K562 (cell line): ENCODE measurements around the gene GINS2. TPM values are rescaled to one million over a fixed set of nuclear protein-coding genes. Genes with fewer than 3 reads are reported as not detected.

ENCODE experiments used
- BRCA1 ChIP-seq, 2 experiments: fragments of 450-650 bp in 1 of 2; sonication (generic) in 1 of 2; formaldehyde crosslinking in 1 of 2; IDR thresholded peaks; 2 replicates each; pipeline versions ENCODE4 v1.5.0 to v1.6.1; 2017 to 2020; ENCODE audit warnings: mild to moderate bottlenecking in 1 of 2, missing genetic modification reagents in 1 of 2
- EGR1 ChIP-seq: fragments of 450-650 bp; conservative IDR thresholded peaks from 2 replicates; pipeline ENCODE4 v1.6.1; 2017; ENCODE audit warnings: mild to moderate bottlenecking
- ELF4 ChIP-seq: fragments of 450-650 bp; formaldehyde crosslinking; IDR thresholded peaks from 2 replicates; pipeline ENCODE4 v1.4.0; 2022; ENCODE audit warnings: missing genetic modification characterization
- GABPB2 ChIP-seq: fragments of 250-450 bp; sonication (Bioruptor Pico); conservative IDR thresholded peaks from 2 replicates; pipeline ENCODE4 v1.5.1; 2021; ENCODE audit warnings: mild to moderate bottlenecking
- GATA2 ChIP-seq: sonication (generic); formaldehyde crosslinking; IDR thresholded peaks from 2 replicates; pipeline ENCODE4 v1.4.0; 2020; ENCODE audit warnings: mild to moderate bottlenecking, missing genetic modification reagents
- GMEB1 ChIP-seq: fragments of 250-450 bp; sonication (Bioruptor Pico); IDR thresholded peaks from 2 replicates; pipeline ENCODE4 v1.4.0; 2020; ENCODE audit warnings: mild to moderate bottlenecking
- HDAC8 ChIP-seq: fragments of 450-650 bp; IDR thresholded peaks from 2 replicates; pipeline ENCODE4 v1.6.1; 2016; ENCODE audit warnings: mild to moderate bottlenecking, missing genetic modification characterization, moderate library complexity, missing compliant biosample characterization
- HINFP ChIP-seq: fragments of 450-650 bp; conservative IDR thresholded peaks from 2 replicates; pipeline ENCODE4 v1.6.1; 2016; ENCODE audit warnings: missing genetic modification characterization, low read depth, mild to moderate bottlenecking, control low read depth, missing compliant biosample characterization
- HMGN3 ChIP-seq: IDR thresholded peaks from 2 replicates; pipeline ENCODE4 v1.6.1; 2011; ENCODE audit warnings: borderline replicate concordance, low read depth, mild to moderate bottlenecking, mixed read lengths, low read length; ENCODE audit not compliant: insufficient read length; ENCODE audit errors: extremely low read depth
- NR2C1 ChIP-seq, 2 experiments: fragments of 450-650 bp; IDR thresholded peaks; 2 replicates each; pipeline ENCODE4 v1.6.1; 2017; ENCODE audit warnings: mild to moderate bottlenecking in 2 of 2, antibody characterized with exemption in 1 of 2, inconsistent platforms in 1 of 2, missing compliant biosample characterization in 1 of 2, missing genetic modification characterization in 1 of 2
- NR2F6 ChIP-seq: fragments of 450-650 bp; formaldehyde crosslinking; IDR thresholded peaks from 2 replicates; pipeline ENCODE4 v1.4.0; 2020; ENCODE audit warnings: mild to moderate bottlenecking
- PRPF4 ChIP-seq: fragments of 200-400 bp; formaldehyde crosslinking; IDR thresholded peaks from one replicate; pipeline ENCODE4 v1.6.1; 2017; ENCODE audit warnings: low read length, low read depth, mild to moderate bottlenecking; ENCODE audit not compliant: insufficient read depth, poor library complexity, severe bottlenecking
- RFX1 ChIP-seq: fragments of 450-650 bp; IDR thresholded peaks from 2 replicates; pipeline ENCODE4 v1.6.1; 2016; ENCODE audit warnings: mild to moderate bottlenecking, moderate library complexity
- STAT5B ChIP-seq: fragments of 250-450 bp; sonication (Bioruptor Pico); IDR thresholded peaks from 2 replicates; pipeline ENCODE4 v1.8.0; 2021; ENCODE audit warnings: mild to moderate bottlenecking, inconsistent platforms
- TSC22D4 ChIP-seq: fragments of 450-650 bp; IDR thresholded peaks from 2 replicates; pipeline ENCODE4 v1.6.1; 2016; ENCODE audit warnings: missing genetic modification characterization, missing biosample characterization, control low read depth
- ZBTB9 ChIP-seq: fragments of 450-650 bp; formaldehyde crosslinking; IDR thresholded peaks from 2 replicates; pipeline ENCODE4 v1.4.0; 2020; ENCODE audit warnings: mild to moderate bottlenecking, moderate library complexity
- ZNF316 ChIP-seq: fragments of 450-650 bp; IDR thresholded peaks from 2 replicates; pipeline ENCODE4 v1.6.1; 2016
- polyA plus RNA-seq, 8 experiments: library from polyadenylated mRNA; depleted of rRNA in 4 of 8; stranded (reverse) in 5 of 8; unstranded in 3 of 8; fragments of >200 nt; fragmentation: Nextera tagmentation in 2 of 8; fragmentation: Illumina TruSeq in 1 of 8; extraction: Ambion mirVana in 2 of 8; extraction: Trizol in 1 of 8; gene quantifications; 2 replicates each; pipeline versions ENCODE4 v1.2.1 to v1.2.3, GENCODE V29; 2011 to 2014; ENCODE audit warnings: inconsistent platforms in 1 of 8, missing spikeins in 1 of 8
- total RNA-seq, 7 experiments: library from RNA; depleted of rRNA in 6 of 7; stranded (reverse); fragments of >200 nt in 6 of 7; fragmentation: Illumina TruSeq in 2 of 7; extraction: Trizol in 2 of 7; gene quantifications; 2 replicates each; pipeline versions ENCODE4 v1.2.1 to v1.2.3, GENCODE V29; 2011 to 2021; ENCODE audit warnings: low replicate concordance in 1 of 7
- TF ChIP-seq, protein P1 (sequence below), 2 experiments: fragments of 450-650 bp in 1 of 2; sonication (generic) in 1 of 2; formaldehyde crosslinking; conservative IDR thresholded peaks; 2 replicates each; pipeline versions ENCODE4 v1.4.0 to v1.8.1; 2020 to 2022; ENCODE audit warnings: mild to moderate bottlenecking in 1 of 2, missing genetic modification reagents in 1 of 2
- TF ChIP-seq, protein P2 (sequence below): fragments of 450-650 bp; IDR thresholded peaks from 2 replicates; pipeline ENCODE4 v1.6.1; 2016; ENCODE audit warnings: borderline replicate concordance

The GINS2 gene
- total and polyA plus RNA-seq, 9 of the 15 experiments (the other 6 are each of a cell fraction or from before 2014, with no cell fraction given) = 40.4 to 76.2 (median 44.6) TPM

DNA sequence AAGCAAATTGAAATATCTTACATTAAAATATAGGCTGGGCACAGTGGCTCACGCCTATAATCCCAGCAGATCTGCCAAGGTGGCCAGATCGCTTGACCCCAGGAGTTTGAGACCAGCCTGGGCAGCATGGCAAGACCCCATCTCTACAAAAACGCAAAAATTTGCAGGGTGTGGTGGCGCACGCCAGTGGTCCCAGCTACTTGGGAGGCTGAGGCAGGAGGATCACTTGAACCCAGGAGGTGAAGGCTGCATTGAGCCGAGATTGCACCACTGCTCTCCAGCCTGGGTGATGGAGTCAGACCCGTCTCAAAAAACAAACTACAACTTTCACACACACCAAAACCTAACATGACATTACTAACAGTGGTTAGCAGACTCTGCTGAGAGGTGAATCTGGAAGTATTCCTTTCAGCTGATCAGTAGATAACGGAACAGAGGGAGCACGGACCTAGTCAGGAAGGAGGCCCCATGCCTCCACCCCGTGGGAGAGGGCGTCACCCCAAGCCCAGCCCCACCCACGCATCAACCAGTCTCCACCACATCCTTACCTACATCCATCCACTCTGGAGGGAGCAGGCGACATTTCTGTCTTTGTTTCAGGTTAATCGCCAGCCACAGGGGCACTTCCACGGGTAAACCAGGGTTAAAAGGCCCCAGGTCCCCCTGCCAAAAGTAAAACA lies 1.7 kb downstream of the GINS2 start (continued):
- TF ChIP-seq NR2C1 (IDR thresholded peaks at IDR 0.05) (no peak), NR2C1 (tag; IDR thresholded peaks at IDR 0.05) (no peak), NR2F6 (CRISPR knock-in tag) (no peak), GATA2 (peak; percentile 50; the same call in 1 of the 2 replicates), HMGN3 (no peak), HDAC8 (tag) (no peak), GMEB1 (no peak), EGR1 (peak; percentile 83), ZNF316 (no peak), TSC22D4 (tag) (no peak), BRCA1 (IDR thresholded peaks at IDR 0.05) (no peak), BRCA1 (CRISPR knock-in tag; IDR thresholded peaks at IDR 0.05) (no peak), ELF4 (no peak), RFX1 (no peak), PRPF4 (no peak), STAT5B (no peak), ZBTB9 (CRISPR knock-in tag) (no peak), GABPB2 (CRISPR knock-in tag) (no peak), HINFP (tag) (no peak)
- TF ChIP-seq, protein P1, sequence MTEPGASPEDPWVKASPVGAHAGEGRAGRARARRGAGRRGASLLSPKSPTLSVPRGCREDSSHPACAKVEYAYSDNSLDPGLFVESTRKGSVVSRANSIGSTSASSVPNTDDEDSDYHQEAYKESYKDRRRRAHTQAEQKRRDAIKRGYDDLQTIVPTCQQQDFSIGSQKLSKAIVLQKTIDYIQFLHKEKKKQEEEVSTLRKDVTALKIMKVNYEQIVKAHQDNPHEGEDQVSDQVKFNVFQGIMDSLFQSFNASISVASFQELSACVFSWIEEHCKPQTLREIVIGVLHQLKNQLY (CRISPR knock-in tag; conservative IDR thresholded peaks at IDR 0.05) = no peak
- TF ChIP-seq, protein P2, sequence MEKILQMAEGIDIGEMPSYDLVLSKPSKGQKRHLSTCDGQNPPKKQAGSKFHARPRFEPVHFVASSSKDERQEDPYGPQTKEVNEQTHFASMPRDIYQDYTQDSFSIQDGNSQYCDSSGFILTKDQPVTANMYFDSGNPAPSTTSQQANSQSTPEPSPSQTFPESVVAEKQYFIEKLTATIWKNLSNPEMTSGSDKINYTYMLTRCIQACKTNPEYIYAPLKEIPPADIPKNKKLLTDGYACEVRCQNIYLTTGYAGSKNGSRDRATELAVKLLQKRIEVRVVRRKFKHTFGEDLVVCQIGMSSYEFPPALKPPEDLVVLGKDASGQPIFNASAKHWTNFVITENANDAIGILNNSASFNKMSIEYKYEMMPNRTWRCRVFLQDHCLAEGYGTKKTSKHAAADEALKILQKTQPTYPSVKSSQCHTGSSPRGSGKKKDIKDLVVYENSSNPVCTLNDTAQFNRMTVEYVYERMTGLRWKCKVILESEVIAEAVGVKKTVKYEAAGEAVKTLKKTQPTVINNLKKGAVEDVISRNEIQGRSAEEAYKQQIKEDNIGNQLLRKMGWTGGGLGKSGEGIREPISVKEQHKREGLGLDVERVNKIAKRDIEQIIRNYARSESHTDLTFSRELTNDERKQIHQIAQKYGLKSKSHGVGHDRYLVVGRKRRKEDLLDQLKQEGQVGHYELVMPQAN = 0 out of 2 replicates have a peak, but pooled peaks have one; percentile 18
